Islet of Langerhans (tissue), 1 donor: ENCODE data around the gene SEMA7A.
"Not testable (repeated sequence)": the region's sequence is repeated elsewhere in the genome, so short reads cannot be mapped to it uniquely, and the experiment has no call there.

Experiments
- FAIRE-seq: peaks from one replicate; lab custom pipeline; 2011; peaks lifted over from hg19 to GRCh38; lab: Jason Lieb, UNC

Gene SEMA7A

GRCh38 chr15:74370471-74370870 lies 63.3 kb downstream of the SEMA7A start:
- FAIRE-seq, result no peak

GRCh38 chr15:74369756-74370155 lies 64.0 kb downstream of the SEMA7A start:
- FAIRE-seq, result no peak

DNA sequence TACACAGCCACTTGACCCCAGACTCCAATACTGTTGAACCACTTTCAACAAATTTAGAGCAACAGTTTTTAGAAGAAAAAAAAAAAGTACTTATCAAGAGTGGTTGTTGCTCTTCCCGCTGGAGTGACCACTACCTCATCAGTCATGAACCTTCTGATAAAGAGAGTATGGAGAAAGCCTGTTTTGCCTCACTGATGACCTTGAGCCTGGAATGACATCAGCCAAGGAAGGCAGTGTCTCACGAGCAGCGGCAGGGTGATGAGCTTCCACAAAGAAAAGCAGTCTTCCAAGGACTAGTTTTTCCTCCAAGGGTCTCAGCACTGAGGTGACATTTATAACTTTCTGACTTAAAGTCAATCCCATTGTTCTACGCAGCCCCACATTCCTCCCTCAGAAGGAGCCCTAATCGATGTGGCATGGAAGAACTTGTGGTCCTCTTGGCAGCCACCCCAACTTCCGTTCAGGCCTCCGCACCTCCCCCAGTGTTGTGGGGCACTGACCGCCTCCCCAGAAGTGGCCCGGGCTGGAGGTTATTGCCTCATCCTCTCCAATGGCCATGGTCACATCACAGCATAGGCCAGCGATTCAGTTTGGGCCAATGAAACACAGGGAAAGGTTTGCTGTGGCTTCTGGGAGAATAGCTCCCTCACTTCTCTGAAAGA lies 64.5 kb downstream of the SEMA7A start:
- FAIRE-seq, result no peak

DNA sequence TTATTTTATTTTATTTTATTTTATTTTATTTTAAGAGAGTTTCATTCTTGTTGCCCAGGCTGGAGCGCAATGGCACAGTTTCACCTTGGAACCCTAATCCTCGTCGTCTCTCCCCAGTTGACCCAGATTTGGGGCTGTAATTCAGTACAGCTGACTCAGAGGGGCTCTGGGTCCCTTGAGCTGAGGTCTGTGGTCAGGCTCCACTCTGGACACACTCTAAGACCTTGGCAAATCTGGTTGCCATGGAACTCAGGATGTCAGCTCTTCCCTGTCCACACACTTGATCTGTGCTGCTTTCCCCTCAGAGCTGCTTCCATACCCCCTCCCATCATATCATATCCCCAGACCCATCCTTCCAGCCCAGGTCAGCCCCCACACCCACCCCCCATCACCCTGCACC lies 65.6 kb downstream of the SEMA7A start:
- FAIRE-seq, result no peak

DNA sequence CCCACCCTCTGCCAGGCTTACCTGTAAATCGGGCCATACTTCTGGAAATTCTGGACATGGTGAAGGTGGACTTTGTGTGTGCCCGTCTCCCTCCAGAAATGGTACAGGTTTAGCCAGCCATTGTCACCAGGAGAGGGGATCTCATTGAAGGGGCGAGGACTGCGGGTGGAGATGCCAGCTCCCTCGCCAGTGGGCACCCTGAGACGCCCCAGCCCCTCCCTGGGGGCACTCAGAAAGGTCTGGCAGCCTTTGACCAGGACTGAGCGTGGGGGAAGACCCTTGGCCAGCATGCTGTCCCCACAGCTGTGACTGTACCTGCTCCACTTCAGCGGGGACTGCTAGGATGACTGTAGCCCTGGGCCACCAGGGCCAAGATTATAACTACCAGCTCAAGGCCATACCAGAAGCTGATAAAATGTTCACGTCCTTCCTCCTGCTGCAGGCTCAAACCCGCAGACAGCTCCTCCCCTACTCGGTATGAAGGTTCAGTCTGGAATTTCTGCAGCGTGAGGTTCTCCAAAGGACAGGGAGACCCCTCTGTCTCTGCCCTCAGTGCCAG lies 66.4 kb downstream of the SEMA7A start, which contains the start of gene CYP11A1:
Gene CYP11A1 (minus strand): TSS at position 351 of the 559 bp plus-strand sequence. CDS start 61 bp downstream, at position 290.
- no peak for FAIRE-seq

DNA sequence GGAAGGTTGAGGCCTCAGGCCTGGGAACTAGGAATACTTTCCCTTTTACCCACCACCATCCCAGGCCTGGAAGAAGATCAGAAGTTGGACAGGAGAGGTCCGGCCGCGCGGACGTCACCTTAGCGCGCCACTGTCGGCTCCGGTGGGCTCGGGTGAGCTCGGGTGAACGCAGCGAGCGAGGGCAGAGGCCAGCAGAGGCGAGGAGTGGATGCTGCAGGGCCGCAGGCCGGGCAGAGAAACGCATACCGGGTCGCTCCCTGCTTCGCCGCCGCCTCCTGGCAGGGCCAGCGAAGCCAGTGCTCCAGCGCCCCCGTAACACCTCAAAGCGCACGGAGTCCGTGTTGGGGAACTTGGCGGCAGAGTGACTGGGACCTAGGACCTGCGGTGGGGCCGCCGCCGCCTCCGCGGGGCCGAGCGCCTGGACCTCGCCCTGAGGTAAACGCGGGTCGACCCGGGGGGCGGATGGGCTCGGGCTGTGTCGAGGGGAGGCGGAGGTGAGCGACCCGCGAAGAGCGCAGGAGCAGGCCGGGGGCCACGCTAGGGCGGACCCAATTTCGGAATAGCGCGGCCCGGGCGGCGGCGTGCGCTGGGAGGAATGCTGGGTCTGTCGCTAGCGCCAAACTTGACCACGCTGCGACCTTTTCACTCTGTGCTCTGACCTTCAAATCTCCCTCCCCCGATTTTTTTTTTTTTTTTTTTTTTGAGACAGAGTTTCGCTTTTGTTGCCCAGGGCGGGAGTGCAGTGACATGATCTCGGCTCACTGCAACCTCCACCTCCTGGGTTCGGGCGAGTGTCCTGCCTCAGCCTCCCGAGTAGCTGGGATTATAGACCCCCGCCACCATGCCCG lies 67.9 kb downstream of the SEMA7A start:
- no peak for FAIRE-seq

- no peak for FAIRE-seq
These were observed 68.7 kb downstream of the SEMA7A start for GRCh38 chr15:74364936-74365597.

DNA sequence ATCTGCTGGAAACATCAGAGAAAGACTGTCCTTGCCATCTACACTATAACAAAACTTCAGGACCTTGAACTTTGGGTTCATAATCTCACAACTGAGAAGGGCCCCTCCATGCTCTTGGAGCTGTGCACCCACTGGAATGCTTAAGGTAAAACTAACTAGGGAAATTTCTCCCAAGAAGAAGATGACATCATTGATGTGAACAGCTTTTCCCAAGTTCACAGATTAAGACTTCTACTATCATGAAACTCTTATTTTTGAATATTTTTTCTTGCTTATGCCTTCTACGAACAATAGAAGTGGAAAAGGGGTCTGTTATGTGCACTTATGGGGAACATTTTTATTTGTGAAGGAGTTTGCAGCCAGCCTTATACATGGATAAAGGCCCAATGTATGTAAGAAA lies 71.3 kb downstream of the SEMA7A start:
- no peak for FAIRE-seq

GRCh38 chr15:74360855-74361254 lies 72.9 kb downstream of the SEMA7A start:
- not testable (repeated sequence) for FAIRE-seq

DNA sequence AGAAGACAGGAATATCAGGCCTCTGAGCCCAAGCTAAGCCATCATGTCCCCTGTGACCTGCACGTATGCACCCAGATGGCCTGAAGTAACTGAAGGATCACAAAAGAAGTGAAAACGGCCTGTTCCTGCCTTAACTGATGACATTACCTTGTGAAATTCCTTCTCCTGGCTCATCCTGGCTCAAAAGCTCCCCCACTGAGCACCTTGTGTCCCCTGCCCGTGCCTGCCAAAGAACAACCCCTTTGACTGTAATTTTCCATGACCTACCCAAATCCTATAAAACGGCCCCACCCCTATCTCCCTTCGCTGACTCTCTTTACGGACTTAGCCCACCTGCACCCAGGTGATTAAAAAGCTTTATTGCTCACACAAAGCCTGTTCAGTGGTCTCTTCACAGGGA lies 74.4 kb downstream of the SEMA7A start:
- not testable (repeated sequence) for FAIRE-seq
